Ovary (tissue), 3 donors: ENCODE results near the gene CHRNB1.

Experiments used
- EP300 ChIP-seq: sonication (generic); formaldehyde crosslinking; IDR thresholded peaks from one replicate; pipeline ENCODE4 v1.6.1; 2017; ENCODE audit warnings: antibody characterized with exemption
- POLR2A ChIP-seq: fragments of 450-650 bp; IDR thresholded peaks from one replicate; pipeline ENCODE4 v1.6.1; 2017; ENCODE audit warnings: antibody characterized with exemption, mild to moderate bottlenecking, moderate library complexity
- TF ChIP-seq, protein P1 (sequence below), 3 donors: fragments of 450-650 bp in 2 of 3; fragments of 200-600 bp in 1 of 3; IDR thresholded peaks; one replicate each; pipeline versions ENCODE4 v1.5.1 to v1.8.0; 2016 to 2022; ENCODE audit warnings: antibody characterized with exemption in 3 of 3, mild to moderate bottlenecking in 1 of 3
- donor health status: DM: no; HTN: no; CAD: no.

DNA sequence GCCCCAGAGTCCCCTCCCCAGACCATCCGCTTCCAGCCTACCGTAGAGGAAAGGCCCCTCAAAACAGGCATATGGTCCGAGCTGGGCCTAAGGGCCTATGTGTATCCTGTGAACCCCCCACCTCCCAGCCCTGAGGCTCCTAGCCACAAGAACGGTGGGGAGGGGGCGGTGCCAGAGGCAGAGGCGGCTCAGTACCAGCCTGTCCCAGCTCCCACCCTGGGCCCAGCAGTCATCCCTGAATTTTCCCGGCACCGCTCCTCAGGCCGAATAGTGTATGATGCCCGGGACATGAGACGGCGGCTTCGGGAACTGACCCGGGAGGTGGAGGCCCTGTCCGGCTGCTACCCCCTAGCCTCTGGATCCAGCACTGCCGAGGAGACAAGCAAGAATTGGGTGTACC, 23.7 kb upstream of the CHRNB1 start:
- TF ChIP-seq, protein P1, sequence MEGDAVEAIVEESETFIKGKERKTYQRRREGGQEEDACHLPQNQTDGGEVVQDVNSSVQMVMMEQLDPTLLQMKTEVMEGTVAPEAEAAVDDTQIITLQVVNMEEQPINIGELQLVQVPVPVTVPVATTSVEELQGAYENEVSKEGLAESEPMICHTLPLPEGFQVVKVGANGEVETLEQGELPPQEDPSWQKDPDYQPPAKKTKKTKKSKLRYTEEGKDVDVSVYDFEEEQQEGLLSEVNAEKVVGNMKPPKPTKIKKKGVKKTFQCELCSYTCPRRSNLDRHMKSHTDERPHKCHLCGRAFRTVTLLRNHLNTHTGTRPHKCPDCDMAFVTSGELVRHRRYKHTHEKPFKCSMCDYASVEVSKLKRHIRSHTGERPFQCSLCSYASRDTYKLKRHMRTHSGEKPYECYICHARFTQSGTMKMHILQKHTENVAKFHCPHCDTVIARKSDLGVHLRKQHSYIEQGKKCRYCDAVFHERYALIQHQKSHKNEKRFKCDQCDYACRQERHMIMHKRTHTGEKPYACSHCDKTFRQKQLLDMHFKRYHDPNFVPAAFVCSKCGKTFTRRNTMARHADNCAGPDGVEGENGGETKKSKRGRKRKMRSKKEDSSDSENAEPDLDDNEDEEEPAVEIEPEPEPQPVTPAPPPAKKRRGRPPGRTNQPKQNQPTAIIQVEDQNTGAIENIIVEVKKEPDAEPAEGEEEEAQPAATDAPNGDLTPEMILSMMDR (IDR thresholded peaks at IDR 0.05), result no peak
- TF ChIP-seq POLR2A (no peak), EP300 (no peak)
